Measurements from ENCODE around the gene ISCU.

DNA sequence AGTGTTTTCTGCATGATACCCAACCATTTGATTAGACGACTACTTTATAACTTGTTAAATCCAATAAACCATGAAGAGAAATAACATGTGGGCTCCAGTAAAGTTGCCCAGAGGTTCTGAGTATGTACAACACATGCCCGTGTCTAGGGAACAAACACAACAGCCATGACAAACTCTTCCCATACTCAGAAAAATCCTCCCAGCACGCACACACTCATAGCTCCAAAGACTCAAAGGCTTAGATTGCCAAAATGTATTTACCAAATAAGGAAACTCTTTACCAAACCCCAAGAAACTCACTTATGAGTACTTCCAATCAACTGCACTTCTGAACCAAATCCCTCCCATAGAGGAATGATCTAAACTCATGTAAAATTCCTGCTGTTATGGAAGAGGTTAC lies 18.7 kb upstream of the ISCU start:
- no peak for TF ChIP-seq CTCF (conservative IDR thresholded peaks at IDR 0.05 in 1 of 2, IDR thresholded peaks at IDR 0.05 in 1 of 2; ENCODE audit: low read depth in 1 of 2, low read length in 2 of 2)
- TF ChIP-seq EZH2 (IDR thresholded peaks at IDR 0.05; ENCODE audit: low read length, missing control alignments) = no peak

Measured in fibroblast of lung (primary cell).